Spleen (tissue), 11 donors: ENCODE data around the gene ADGRB2. TPM values are rescaled to one million over a fixed set of nuclear protein-coding genes. Genes with fewer than 3 reads are reported as not detected.

Experiments used
- DNase-seq: peaks from one replicate; pipeline ENCODE4 v3.0.0-alpha.2; 2020
- H3K27ac ChIP-seq, 8 donors: fragments of 200-600 bp; sonication (generic) in 7 of 8; 1 replicate in 4 of 8; 2 replicates in 4 of 8; pipeline versions ENCODE4 v1.5.0 to v1.8.0; 2016 to 2021; ENCODE audit warnings: inconsistent platforms in 4 of 8, mild to moderate bottlenecking in 4 of 8, moderate library complexity in 1 of 8
- H3K27me3 ChIP-seq, 7 donors: fragments of 200-600 bp; sonication (generic) in 6 of 7; replicated peaks in 1 of 7; 1 replicate in 4 of 7; 2 replicates in 3 of 7; pipeline versions ENCODE4 v1.5.0 to v1.8.0; 2016 to 2021; ENCODE audit warnings: inconsistent platforms in 3 of 7, mild to moderate bottlenecking in 1 of 7
- H3K36me3 ChIP-seq, 6 donors: fragments of 200-600 bp; sonication (generic) in 5 of 6; 1 replicate in 4 of 6; 2 replicates in 2 of 6; pipeline versions ENCODE4 v1.5.0 to v1.8.0; 2016 to 2021; ENCODE audit warnings: inconsistent platforms in 2 of 6
- H3K4me1 ChIP-seq, 6 donors: fragments of 200-600 bp; sonication (generic) in 5 of 6; 1 replicate in 3 of 6; 2 replicates in 3 of 6; pipeline versions ENCODE4 v1.5.0 to v1.8.0; 2016 to 2021; ENCODE audit warnings: inconsistent platforms in 3 of 6
- H3K4me3 ChIP-seq, 8 donors: fragments of 200-600 bp; sonication (generic) in 7 of 8; 1 replicate in 4 of 8; 2 replicates in 4 of 8; pipeline versions ENCODE4 v1.5.0 to v1.8.0; 2016 to 2021; ENCODE audit warnings: inconsistent platforms in 4 of 8, mild to moderate bottlenecking in 4 of 8, moderate library complexity in 2 of 8
- H3K9me3 ChIP-seq, 8 donors: fragments of 200-600 bp; sonication (generic) in 7 of 8; 1 replicate in 4 of 8; 2 replicates in 4 of 8; pipeline versions ENCODE4 v1.5.0 to v1.8.0; 2016 to 2021; ENCODE audit warnings: inconsistent platforms in 4 of 8
- CTCF ChIP-seq, 11 experiments: fragments of 200-600 bp in 7 of 11; fragments of 450-650 bp in 4 of 11; sonication (generic) in 4 of 11; IDR thresholded peaks in 8 of 11; conservative IDR thresholded peaks in 3 of 11; 1 replicate in 7 of 11; 2 replicates in 4 of 11; pipeline versions ENCODE4 v1.4.0 to v1.8.0; 2016 to 2021; ENCODE audit warnings: antibody characterized with exemption in 11 of 11, inconsistent platforms in 4 of 11, mild to moderate bottlenecking in 1 of 11
- POLR2A ChIP-seq, 3 donors: fragments of 450-650 bp; IDR thresholded peaks; one replicate each; pipeline ENCODE4 v1.5.1; 2017; ENCODE audit warnings: antibody characterized with exemption in 3 of 3, mild to moderate bottlenecking in 1 of 3
- POLR2AphosphoS5 ChIP-seq, 3 donors: sonication (generic); formaldehyde crosslinking; IDR thresholded peaks; one replicate each; pipeline ENCODE4 v1.5.1; 2017; ENCODE audit warnings: antibody characterized with exemption in 3 of 3
- WGBS, 5 donors: extraction: QIAGEN DNeasy Blood & Tissue Kit in 3 of 5; methylation state at CpG; one replicate each; pipeline versions ENCODE4 v1.1.5 to v1.1.7; 2013 to 2018; 5-methylcytosine and 5-hydroxymethylcytosine counted together
- intact Hi-C: fragments of 100-400 bp; cut with DNase I; formaldehyde crosslinking; loops from one replicate; pipeline ENCODE4 v1.15.0; 2023; ENCODE audit warnings: low total_unique reads
- polyA plus RNA-seq, 3 donors: library from polyadenylated mRNA; stranded (reverse); fragments of 200-250 nt; gene quantifications; one replicate each; pipeline ENCODE4 v1.2.1, GENCODE V29; 2013
- total RNA-seq, 7 donors: library from RNA; depleted of rRNA in 3 of 7; stranded (reverse); fragments of >200 nt in 3 of 7; fragmentation: NEBNext Ultra II Directional in 4 of 7; extraction: Animal tissue kit (Norgen Biotek cat#: 25700) in 4 of 7; gene quantifications; one replicate each; pipeline versions ENCODE4 v1.1.0 to v1.2.1, GENCODE V29; 2016 to 2021
- donor health status: healthy with polysubstance abuse.
- donor health status: DM: no; HTN: no; CAD: no; lungs with moderate emphysema.
- donor health status: DM: no; HTN: no; CAD: no.
- donor health status: Bipolar disorder and iron deficiency.
- donor health status: healthy.
- donor health status: DM: no; HTN: no; CAD: no.
- donor health status: DM: yes; HTN: yes; CAD: no.

ADGRB2 gene
- total and polyA plus RNA-seq, 10 donors = 0.52 to 5.1 (median 1.5) TPM

GRCh38 chr1:31689854-31690253 lies 74.3 kb downstream of the ADGRB2 start:
- DNase-seq = no peak
- H3K36me3 ChIP-seq = no peaks in the 10 kb centered on the region
- intact Hi-C loops = no loop called here
- peaks cover 0 to 14% (median 0%) of the 10 kb centered on the region in 7 donors for H3K27me3 ChIP-seq
- TF ChIP-seq POLR2A (IDR thresholded peaks at IDR 0.05) (no peak), CTCF (IDR thresholded peaks at IDR 0.05 in 8 of 11, conservative IDR thresholded peaks at IDR 0.05 in 3 of 11) (no peak), POLR2AphosphoS5 (IDR thresholded peaks at IDR 0.05) (no peak)
- no peak overlapping the region for H3K4me3 ChIP-seq
- 61 to 92% (median 75%) methylated on average over 6 of the region's 6 CpGs for WGBS, 5 donors
- H3K4me1 ChIP-seq = no peaks in the 10 kb centered on the region
- no peaks in the 10 kb centered on the region for H3K9me3 ChIP-seq
- no peak overlapping the region for H3K27ac ChIP-seq

- H3K27me3 ChIP-seq = peaks cover 0 to 19% (median under 1%) of the 10 kb centered on the region in 7 donors
- no peaks in the 10 kb centered on the region for H3K9me3 ChIP-seq
- no peak for DNase-seq
- no peak overlapping the region for H3K27ac ChIP-seq
- H3K36me3 ChIP-seq = no peaks in the 10 kb centered on the region
- intact Hi-C loops = no loop called here
- WGBS, 5 donors = 57 to 87% (median 65%) methylated on average over 1 to 2 of the region's 2 CpGs
- no peak overlapping the region for H3K4me3 ChIP-seq
- H3K4me1 ChIP-seq = no peaks in the 10 kb centered on the region
- TF ChIP-seq CTCF (IDR thresholded peaks at IDR 0.05 in 8 of 11, conservative IDR thresholded peaks at IDR 0.05 in 3 of 11) (no peak), POLR2A (IDR thresholded peaks at IDR 0.05) (no peak), POLR2AphosphoS5 (IDR thresholded peaks at IDR 0.05) (no peak)
These were observed 74.8 kb downstream of the ADGRB2 start for GRCh38 chr1:31689379-31689778.

GRCh38 chr1:31688233-31688918 lies 75.8 kb downstream of the ADGRB2 start:
- peaks cover 0 to 28% (median 3%) of the 10 kb centered on the region in 7 donors for H3K27me3 ChIP-seq
- H3K36me3 ChIP-seq = no peaks in the 10 kb centered on the region
- no peaks in the 10 kb centered on the region for H3K4me1 ChIP-seq
- WGBS, 5 donors = 72 to 82% (median 74%) methylated on average over 8 of the region's 8 CpGs
- H3K4me3 ChIP-seq = no peak overlapping the region
- no peaks in the 10 kb centered on the region for H3K9me3 ChIP-seq
- intact Hi-C loops = no loop called here
- TF ChIP-seq CTCF (IDR thresholded peaks at IDR 0.05 in 8 of 11, conservative IDR thresholded peaks at IDR 0.05 in 3 of 11) (no peak), POLR2A (IDR thresholded peaks at IDR 0.05) (no peak)
- no peak for DNase-seq
- H3K27ac ChIP-seq = no peak overlapping the region

- H3K9me3 ChIP-seq = no peaks in the 10 kb centered on the region
- H3K4me3 ChIP-seq = no peak overlapping the region
- no peaks in the 10 kb centered on the region for H3K4me1 ChIP-seq
- no peak overlapping the region for H3K27ac ChIP-seq
- H3K36me3 ChIP-seq = no peaks in the 10 kb centered on the region
- intact Hi-C loops = no loop called here
- DNase-seq = no peak
- 65 to 82% (median 67%) methylated on average over 8 of the region's 8 CpGs for WGBS, 5 donors
- peaks cover 0 to 28% (median 3%) of the 10 kb centered on the region in 7 donors for H3K27me3 ChIP-seq
- TF ChIP-seq CTCF (IDR thresholded peaks at IDR 0.05 in 8 of 11, conservative IDR thresholded peaks at IDR 0.05 in 3 of 11) = no peak
These were observed 76.5 kb downstream of the ADGRB2 start for GRCh38 chr1:31687601-31688000.
